K562 (cell line): ENCODE results near the gene MAP2K7. TPM values are rescaled to one million over a fixed set of nuclear protein-coding genes. Genes with fewer than 3 reads are reported as not detected.

Source experiments
- BRF2 ChIP-seq: IDR thresholded peaks from 3 replicates; pipeline ENCODE4 v1.6.1; 2011; ENCODE audit warnings: borderline replicate concordance, mild to moderate bottlenecking; ENCODE audit not compliant: insufficient read length, insufficient read depth
- CCNT2 ChIP-seq: IDR thresholded peaks from 2 replicates; pipeline ENCODE4 v1.6.1; 2011; ENCODE audit warnings: borderline replicate concordance, low read depth, mild to moderate bottlenecking, moderate library complexity, mixed read lengths, low read length; ENCODE audit not compliant: insufficient read length; ENCODE audit errors: extremely low read depth
- FOXJ3 ChIP-seq: sonication (generic); formaldehyde crosslinking; IDR thresholded peaks from 2 replicates; pipeline ENCODE4 v1.4.0; 2020; ENCODE audit warnings: mild to moderate bottlenecking, missing genetic modification reagents
- HEY1 ChIP-seq: fragments of 250-450 bp; sonication (Bioruptor Pico); IDR thresholded peaks from 2 replicates; pipeline ENCODE4 v1.5.0; 2020; ENCODE audit warnings: mild to moderate bottlenecking, moderate library complexity, borderline replicate concordance
- HMG20B ChIP-seq: fragments of 250-450 bp; sonication (Bioruptor Pico); IDR thresholded peaks from 2 replicates; pipeline ENCODE4 v1.5.0; 2021; ENCODE audit warnings: mild to moderate bottlenecking
- RBFOX2 ChIP-seq: fragments of 200-400 bp; formaldehyde crosslinking; IDR thresholded peaks from 2 replicates; pipeline ENCODE4 v1.6.1; 2017; ENCODE audit warnings: low read depth, mild to moderate bottlenecking, low read length, moderate library complexity
- SIRT6 ChIP-seq: IDR thresholded peaks from one replicate; pipeline ENCODE4 v1.6.1; 2012; ENCODE audit warnings: low read depth, mild to moderate bottlenecking, control low read depth, inconsistent platforms, low read length, moderate library complexity
- TBP ChIP-seq: optimal IDR thresholded peaks from 2 replicates; pipeline ENCODE3; 2011; ENCODE audit warnings: low read depth, low read length, improper control_type of control experiment
- TFE3 ChIP-seq: fragments of 450-650 bp; formaldehyde crosslinking; IDR thresholded peaks from 2 replicates; pipeline ENCODE4 v1.4.0; 2020; ENCODE audit warnings: mild to moderate bottlenecking, mixed read lengths
- ZBTB40 ChIP-seq, 2 experiments: fragments of 450-650 bp in 1 of 2; sonication (generic) in 1 of 2; formaldehyde crosslinking in 1 of 2; IDR thresholded peaks; 2 replicates each; pipeline versions ENCODE4 v1.7.1 to v1.9.0; 2016 to 2022; ENCODE audit warnings: inconsistent platforms in 1 of 2, mild to moderate bottlenecking in 1 of 2, missing genetic modification reagents in 1 of 2
- ZBTB7A ChIP-seq: IDR thresholded peaks from 2 replicates; pipeline ENCODE4 v1.6.1; 2011; ENCODE audit warnings: low read depth, mild to moderate bottlenecking, low read length, moderate library complexity, borderline replicate concordance; ENCODE audit not compliant: control insufficient read depth
- ZC3H4 ChIP-seq: sonication (generic); formaldehyde crosslinking; IDR thresholded peaks from 2 replicates; pipeline ENCODE4 v1.9.0; 2021; ENCODE audit warnings: missing genetic modification reagents, borderline replicate concordance
- ZC3H8 ChIP-seq: fragments of 450-650 bp; IDR thresholded peaks from 2 replicates; pipeline ENCODE4 v1.6.1; 2017
- ZNF263 ChIP-seq: sonication (generic); formaldehyde crosslinking; IDR thresholded peaks from 2 replicates; pipeline ENCODE4 v1.8.0; 2022; ENCODE audit warnings: mild to moderate bottlenecking, missing genetic modification reagents, borderline replicate concordance
- ZNF707 ChIP-seq: fragments of 250-450 bp; sonication (Bioruptor Pico); conservative IDR thresholded peaks from 2 replicates; pipeline ENCODE4 v1.8.0; 2022; ENCODE audit warnings: inconsistent platforms, mild to moderate bottlenecking, moderate library complexity
- polyA plus RNA-seq, 8 experiments: library from polyadenylated mRNA; depleted of rRNA in 4 of 8; stranded (reverse) in 5 of 8; unstranded in 3 of 8; fragments of >200 nt; fragmentation: Nextera tagmentation in 2 of 8; fragmentation: Illumina TruSeq in 1 of 8; extraction: Ambion mirVana in 2 of 8; extraction: Trizol in 1 of 8; gene quantifications; 2 replicates each; pipeline versions ENCODE4 v1.2.1 to v1.2.3, GENCODE V29; 2011 to 2014; ENCODE audit warnings: inconsistent platforms in 1 of 8, missing spikeins in 1 of 8
- total RNA-seq, 7 experiments: library from RNA; depleted of rRNA in 6 of 7; stranded (reverse); fragments of >200 nt in 6 of 7; fragmentation: Illumina TruSeq in 2 of 7; extraction: Trizol in 2 of 7; gene quantifications; 2 replicates each; pipeline versions ENCODE4 v1.2.1 to v1.2.3, GENCODE V29; 2011 to 2021; ENCODE audit warnings: low replicate concordance in 1 of 7

Gene MAP2K7
- total and polyA plus RNA-seq, 9 of the 15 experiments (the other 6 are each of a cell fraction or from before 2014, with no cell fraction given) = 0.51 to 45.8 (median 14.1) TPM

- TF ChIP-seq ZC3H4 (CRISPR knock-in tag) = no peak
- no peak for TF ChIP-seq CCNT2
- TF ChIP-seq TFE3 = no peak
- TF ChIP-seq FOXJ3 (CRISPR knock-in tag) = no peak
- TF ChIP-seq SIRT6 = no peak
- TF ChIP-seq ZNF263 (CRISPR knock-in tag) = no peak
- TF ChIP-seq HEY1 (CRISPR knock-in tag) = no peak
- no peak for TF ChIP-seq ZNF707 (CRISPR knock-in tag)
- no peak for TF ChIP-seq ZC3H8
- no peak for TF ChIP-seq ZBTB7A
- TF ChIP-seq ZBTB40 (IDR thresholded peaks at IDR 0.05) = no peak
- TF ChIP-seq ZBTB40 (CRISPR knock-in tag; IDR thresholded peaks at IDR 0.05) = no peak
- TF ChIP-seq TBP = no peak
- no peak for TF ChIP-seq HMG20B (CRISPR knock-in tag)
- no peak for TF ChIP-seq BRF2
- peak; percentile 64 for TF ChIP-seq RBFOX2
Observed at GRCh38 chr19:7926727-7927604, 23.3 kb downstream of the MAP2K7 start (continued).
